ENCODE data around the gene PCMTD2. TPM values are rescaled to one million over a fixed set of nuclear protein-coding genes. Genes with fewer than 3 reads are reported as not detected.
"Not testable (repeated sequence)": the region's sequence is repeated elsewhere in the genome, so short reads cannot be mapped to it uniquely, and the experiment has no call there.

Gene PCMTD2
- total RNA-seq, 2 donors from 2014 or later: 83.3 to 180 TPM

DNA sequence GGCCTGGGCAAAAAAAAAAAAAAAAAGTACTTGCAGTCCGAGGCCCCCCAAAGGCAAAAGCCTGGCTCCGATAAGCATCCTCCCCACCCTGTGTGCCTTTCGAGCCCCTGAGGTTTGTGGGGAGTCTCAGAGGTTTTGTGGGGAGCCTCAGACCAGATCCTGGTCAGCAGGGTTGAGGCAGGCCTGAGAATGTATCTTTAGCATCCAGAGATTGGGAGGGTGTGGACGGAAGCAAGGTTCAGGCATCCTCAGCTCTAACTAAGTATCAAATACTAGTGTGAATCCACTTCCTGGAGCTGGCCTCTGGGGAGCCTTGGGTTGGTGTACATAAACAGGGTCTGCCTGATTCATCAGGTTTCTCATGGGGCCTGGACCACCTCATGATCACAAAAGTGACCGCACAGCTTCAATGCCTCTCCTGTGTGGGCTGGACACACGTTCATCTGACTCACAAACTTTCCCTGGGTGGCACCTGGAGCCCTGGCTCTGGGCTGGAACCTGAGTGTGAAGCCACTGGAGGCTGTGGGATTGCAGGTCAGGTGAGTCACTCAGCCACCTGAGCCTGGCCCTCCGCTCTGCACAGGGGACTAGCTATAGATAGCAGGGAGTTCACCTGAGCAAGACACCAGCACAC, 24.4 kb downstream of the PCMTD2 start:
- H3K4me3 ChIP-seq: no peak overlapping the region
- no peak for DNase-seq (ENCODE audit: low spot score)
- no peaks in the 10 kb centered on the region for H3K9me3 ChIP-seq
- TF ChIP-seq CTCF (IDR thresholded peaks at IDR 0.05): no peak
- no peaks in the 10 kb centered on the region for H3K4me1 ChIP-seq
- no peaks in the 10 kb centered on the region for H3K27me3 ChIP-seq
- no peaks in the 10 kb centered on the region for H3K36me3 ChIP-seq
- H3K27ac ChIP-seq: no peak overlapping the region

GRCh38 chr20:64280460-64280843, 24.9 kb downstream of the PCMTD2 start:
- Histone ChIP-seq H3K27me3 (no peaks in the 10 kb centered on the region), H3K4me3 (no peak overlapping the region), H3K4me1 (no peaks in the 10 kb centered on the region), H3K36me3 (no peaks in the 10 kb centered on the region), H3K9me3 (no peaks in the 10 kb centered on the region), H3K27ac (no peak overlapping the region)
- TF ChIP-seq CTCF (IDR thresholded peaks at IDR 0.05): no peak
- DNase-seq (ENCODE audit: low spot score): no peak

DNA sequence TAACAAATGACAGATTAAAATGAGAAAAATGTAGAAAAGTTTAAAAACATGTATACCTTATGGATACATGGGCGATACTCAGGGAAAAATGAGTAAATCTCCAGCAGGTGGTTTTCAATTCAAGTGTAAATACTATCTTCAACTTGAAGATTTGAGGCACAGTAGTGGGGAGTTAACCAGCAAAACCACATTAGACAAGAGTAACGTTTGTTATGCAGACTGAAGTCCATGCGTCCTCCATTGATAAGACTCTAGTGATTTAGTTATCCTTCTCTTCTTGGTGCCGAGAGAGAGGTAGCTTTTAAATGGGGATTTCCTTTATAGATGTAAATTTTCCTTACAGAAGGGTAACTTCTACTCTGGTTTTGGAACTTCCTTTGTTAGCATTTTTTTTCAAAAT, 28.1 kb downstream of the PCMTD2 start:
- Histone ChIP-seq H3K27ac (no peak overlapping the region), H3K9me3 (no peaks in the 10 kb centered on the region), H3K4me3 (no peak overlapping the region), H3K4me1 (no peaks in the 10 kb centered on the region), H3K27me3 (no peaks in the 10 kb centered on the region), H3K36me3 (no peaks in the 10 kb centered on the region)
- TF ChIP-seq CTCF (IDR thresholded peaks at IDR 0.05): no peak
- DNase-seq (ENCODE audit: low spot score): no peak

GRCh38 chr20:64285579-64286446, 30.3 kb downstream of the PCMTD2 start:
- peak; percentile 74 for DNase-seq (ENCODE audit: low spot score)
- H3K4me1 ChIP-seq: not testable (repeated sequence)

GRCh38 chr20:64286447-64287263, 31.1 kb downstream of the PCMTD2 start:
- not testable (repeated sequence) for H3K4me3 ChIP-seq; DNase-seq (ENCODE audit: low spot score)

More at GRCh38 chr20:64285579-64286446, 30.3 kb downstream of the PCMTD2 start:
- H3K27ac ChIP-seq, H3K4me3 ChIP-seq, H3K27me3 ChIP-seq, H3K36me3 ChIP-seq, H3K9me3 ChIP-seq: not testable (repeated sequence)
- peak; percentile 77 to 84 for TF ChIP-seq CTCF (IDR thresholded peaks at IDR 0.05)

GRCh38 chr20:64287264-64287590, 31.7 kb downstream of the PCMTD2 start:
- not testable (repeated sequence) for H3K4me3 ChIP-seq

More at GRCh38 chr20:64286447-64287263, 31.1 kb downstream of the PCMTD2 start:
- H3K4me1 ChIP-seq, H3K9me3 ChIP-seq, H3K36me3 ChIP-seq, H3K27me3 ChIP-seq, H3K27ac ChIP-seq: not testable (repeated sequence)

DNA sequence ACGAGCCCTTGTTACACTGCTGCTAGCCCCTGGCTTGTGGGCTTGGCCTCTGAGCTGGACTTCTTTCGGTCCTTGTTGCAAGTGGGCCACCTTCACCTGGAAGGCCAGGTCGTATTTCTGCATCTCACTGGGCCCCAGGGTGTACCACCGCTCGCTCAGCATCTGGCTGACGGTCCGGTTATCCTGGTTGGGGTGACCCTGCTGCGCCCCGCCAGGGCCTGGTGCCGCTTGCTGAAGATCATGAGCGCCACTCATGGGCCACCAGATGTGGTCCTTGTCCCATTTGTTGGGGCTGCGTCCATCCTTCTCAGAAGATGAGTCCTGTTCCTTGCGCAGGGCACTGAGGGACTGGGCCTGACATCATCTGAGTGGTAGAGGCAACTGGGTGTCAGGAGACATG, 36.6 kb downstream of the PCMTD2 start:
- DNase-seq (ENCODE audit: low spot score); H3K36me3 ChIP-seq; H3K27ac ChIP-seq; H3K4me1 ChIP-seq; H3K4me3 ChIP-seq; H3K27me3 ChIP-seq; H3K9me3 ChIP-seq: not testable (repeated sequence)

More at GRCh38 chr20:64287264-64287590, 31.7 kb downstream of the PCMTD2 start:
- H3K4me1 ChIP-seq; H3K27me3 ChIP-seq; H3K27ac ChIP-seq; DNase-seq (ENCODE audit: low spot score); H3K9me3 ChIP-seq; H3K36me3 ChIP-seq: not testable (repeated sequence)

DNA sequence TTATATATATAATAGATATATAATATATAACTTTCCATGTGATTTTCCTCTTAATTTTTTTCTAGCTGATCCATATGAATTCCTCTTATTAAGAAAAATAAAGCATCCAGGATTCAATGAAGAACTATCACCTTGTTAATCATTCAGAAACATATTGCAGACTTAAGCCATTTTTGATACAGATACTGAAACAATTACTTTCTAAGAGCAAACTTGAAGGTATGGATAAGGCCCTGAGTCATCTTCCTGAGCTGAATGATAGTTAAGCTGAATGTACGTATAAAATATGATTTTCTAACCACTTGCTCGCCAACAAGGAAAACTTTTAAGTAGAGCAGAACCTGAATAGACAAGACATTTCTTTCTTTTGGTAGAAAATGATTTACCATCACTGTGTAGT, 47.5 kb downstream of the PCMTD2 start:
- DNase-seq (ENCODE audit: low spot score); H3K4me3 ChIP-seq; H3K27ac ChIP-seq; H3K27me3 ChIP-seq; H3K4me1 ChIP-seq; H3K9me3 ChIP-seq; H3K36me3 ChIP-seq: not testable (repeated sequence)

DNA sequence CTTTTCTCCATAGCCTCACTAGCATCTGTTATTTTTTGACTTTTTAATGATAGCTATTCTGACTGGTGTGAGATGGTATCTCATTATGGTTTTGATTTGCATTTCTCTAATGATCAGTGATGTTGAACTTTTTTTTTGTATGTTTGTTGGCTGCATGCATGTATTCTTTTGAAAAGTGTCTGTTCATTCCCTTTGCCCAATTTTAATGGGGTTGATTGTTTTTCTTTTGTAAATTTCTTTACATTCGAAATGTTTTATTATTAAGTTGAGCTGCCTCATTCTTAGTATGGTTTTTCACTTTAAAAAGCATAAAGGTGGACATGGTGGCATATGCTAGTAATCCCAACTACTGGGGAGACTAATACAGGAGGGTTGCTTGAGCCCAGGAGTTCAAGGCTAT, 58.2 kb downstream of the PCMTD2 start:
- not testable (repeated sequence) for H3K27ac ChIP-seq; H3K4me1 ChIP-seq; H3K9me3 ChIP-seq; H3K36me3 ChIP-seq; H3K4me3 ChIP-seq; DNase-seq (ENCODE audit: low spot score)
- H3K27me3 ChIP-seq: peaks cover 0 to 12% of the 10 kb centered on the region in 2 donors

DNA sequence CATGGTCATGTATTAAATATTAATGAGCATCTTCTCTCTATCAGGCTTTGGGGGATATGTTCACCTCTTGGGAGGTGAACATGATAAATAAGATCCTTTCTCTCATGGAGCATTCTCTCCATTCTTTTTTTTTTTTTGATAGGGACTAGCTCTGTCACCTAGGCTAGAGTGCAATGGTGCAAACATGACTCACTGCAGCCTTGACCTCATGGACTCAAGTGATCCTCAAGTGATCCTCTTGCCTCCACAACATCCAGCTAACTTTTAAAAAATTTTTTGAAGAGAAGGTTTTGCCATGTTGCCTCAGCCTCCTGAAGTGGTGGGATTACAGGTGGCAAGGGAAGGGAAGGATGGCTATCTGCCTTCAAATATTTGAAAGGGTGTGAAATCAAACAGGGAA, 59.8 kb downstream of the PCMTD2 start:
- H3K4me3 ChIP-seq; DNase-seq (ENCODE audit: low spot score); H3K4me1 ChIP-seq; H3K27ac ChIP-seq; H3K36me3 ChIP-seq; H3K9me3 ChIP-seq: not testable (repeated sequence)
- H3K27me3 ChIP-seq: peaks cover 0 to 12% of the 10 kb centered on the region in 2 donors

Data from right atrium auricular region (tissue), 2 donors.